HepG2 (cell line): ENCODE results near the gene ANXA9. TPM values are rescaled to one million over a fixed set of nuclear protein-coding genes. Genes with fewer than 3 reads are reported as not detected.

ENCODE experiments used
- ATAC-seq: fragments of 200-7000 bp; cut with Tn5 transposase; 3 replicates; pipeline ENCODE4 v1.9.1; 2020; ENCODE audit warnings: mild to moderate bottlenecking, moderate library complexity
- BruUV-seq: library from RNA; stranded (reverse); fragments of 400-500 nt; replicated peaks from 2 replicates; lab custom pipeline; 2021; lab: Mats Ljungman, UMichigan
- CTCF ChIA-PET: fragments of 300-600 bp; formaldehyde crosslinking; extraction: SDS; loops from one replicate; lab custom pipeline; 2021; ENCODE audit warnings: low total read pairs, inconsistent platforms, low intra/inter-chr PET ratio; lab: Yijun Ruan, JAX
- POLR2A ChIA-PET: fragments of 350-600 bp; sonication (Branson Sonifier 250); formaldehyde crosslinking; loops from one replicate; lab custom pipeline; 2020; ENCODE audit warnings: antibody characterized with exemption, inconsistent platforms; lab: Yijun Ruan, JAX
- DNase-seq: peaks from one replicate; pipeline ENCODE4 v3.0.0-alpha.2; 2015; ENCODE audit warnings: low spot score
- FAIRE-seq: peaks from 3 replicates; lab custom pipeline; 2011; peaks lifted over from hg19 to GRCh38; lab: Jason Lieb, UNC
- H2AFZ ChIP-seq: one replicate; pipeline ENCODE4 v1.6.1; 2011; ENCODE audit warnings: low read length, inconsistent platforms
- H3K27ac ChIP-seq: fragments of 300-600 bp; 3 replicates; pipeline ENCODE4 v1.8.0; 2011; ENCODE audit warnings: mixed run types, mild to moderate bottlenecking, mixed read lengths, low read length, inconsistent platforms; ENCODE audit not compliant: insufficient read depth; ENCODE audit errors: extremely low read length
- H3K27me3 ChIP-seq, 2 experiments: fragments of 200-600 bp in 1 of 2; 2 replicates in 1 of 2; 3 replicates in 1 of 2; pipeline versions ENCODE4 v1.6.0 to v1.8.0; 2011; ENCODE audit warnings: low read length in 2 of 2, mild to moderate bottlenecking in 2 of 2, moderate library complexity in 2 of 2, inconsistent platforms in 1 of 2; ENCODE audit not compliant: insufficient read depth in 2 of 2, control insufficient read depth in 1 of 2
- H3K36me3 ChIP-seq, 2 experiments: fragments of 200-600 bp in 1 of 2; replicated peaks in 1 of 2; 2 replicates in 1 of 2; 3 replicates in 1 of 2; pipeline versions ENCODE4 v1.5.1 to v1.8.0; 2011; ENCODE audit warnings: low read length in 2 of 2, inconsistent platforms in 1 of 2; ENCODE audit not compliant: insufficient read depth in 2 of 2, control insufficient read depth in 1 of 2
- H3K4me1 ChIP-seq: 2 replicates; pipeline ENCODE4 v1.5.1; 2012; ENCODE audit warnings: low read length, inconsistent platforms; ENCODE audit not compliant: insufficient read depth
- H3K4me2 ChIP-seq: 2 replicates; pipeline ENCODE4 v1.6.0; 2011; ENCODE audit warnings: low read depth, low read length, inconsistent platforms
- H3K4me3 ChIP-seq, 3 experiments: fragments of 200-600 bp in 1 of 3; sonication (generic), shearing (Covaris generic) in 1 of 3; replicated peaks in 1 of 3; 2 replicates each; pipeline ENCODE4 v1.5.1; 2011 to 2016; ENCODE audit warnings: low read length in 3 of 3, inconsistent platforms in 2 of 3, low read depth in 2 of 3, mild to moderate bottlenecking in 2 of 3, control low read depth in 1 of 3, mixed read lengths in 1 of 3; ENCODE audit not compliant: insufficient read depth in 1 of 3
- H3K79me2 ChIP-seq: one replicate; pipeline ENCODE4 v1.6.1; 2011; ENCODE audit warnings: low read length, inconsistent platforms; ENCODE audit not compliant: insufficient read depth
- H3K9ac ChIP-seq: 2 replicates; pipeline ENCODE4 v1.6.0; 2011; ENCODE audit warnings: mild to moderate bottlenecking, low read depth, low read length, inconsistent platforms; ENCODE audit not compliant: insufficient read depth
- H3K9me3 ChIP-seq: 2 replicates; pipeline ENCODE4 v1.5.1; 2012; ENCODE audit warnings: mild to moderate bottlenecking, low read length
- H4K20me1 ChIP-seq: 2 replicates; pipeline ENCODE4 v1.6.0; 2011; ENCODE audit warnings: inconsistent platforms, mild to moderate bottlenecking, low read length, moderate library complexity; ENCODE audit not compliant: insufficient read depth
- ATAD3A ChIP-seq: sonication (generic); formaldehyde crosslinking; IDR thresholded peaks from 2 replicates; pipeline ENCODE4 v1.4.0; 2020; ENCODE audit warnings: missing genetic modification reagents
- CEBPB ChIP-seq: IDR thresholded peaks from 2 replicates; pipeline ENCODE4 v1.6.1; 2011; ENCODE audit warnings: low read depth, low read length, improper control_type of control experiment, borderline replicate concordance
- CEBPG ChIP-seq: IDR thresholded peaks from 2 replicates; pipeline ENCODE4 v1.6.1; 2016
- KAT8 ChIP-seq: IDR thresholded peaks from 2 replicates; pipeline ENCODE4 v1.6.1; 2016; ENCODE audit warnings: missing genetic modification reagents, missing compliant biosample characterization
- WGBS: methylation state at CpG from one replicate; pipeline ENCODE4 v1.1.6; 2017; ENCODE audit warnings: low lambda C conversion rate; 5-methylcytosine and 5-hydroxymethylcytosine counted together
- in situ Hi-C: cut with HindIII; loops from 2 replicates; pipeline ENCODE4 v1.10.0; 2017; ENCODE audit warnings: low pct_unique_long_range_greater_than_20kb; ENCODE audit not compliant: extremely low pct_ligation_motif_present
- intact Hi-C: fragments of 100-400 bp; cut with micrococcal nuclease; formaldehyde crosslinking; loops from one replicate; pipeline ENCODE4 v1.10.0; 2022; ENCODE audit not compliant: unreplicated experiment
- polyA plus RNA-seq, 8 experiments: library from polyadenylated mRNA; depleted of rRNA in 3 of 8; stranded (reverse) in 7 of 8; unstranded in 1 of 8; fragments of >200 nt; fragmentation: Illumina TruSeq in 4 of 8; extraction: Trizol in 4 of 8; gene quantifications; 2 replicates each; pipeline versions ENCODE4 v1.2.1 to v1.2.3, GENCODE V29; 2011 to 2016; ENCODE audit warnings: low read depth in 4 of 8, missing spikeins in 1 of 8, mixed read lengths in 1 of 8; ENCODE audit not compliant: insufficient read depth in 1 of 8
- total RNA-seq, 5 experiments: library from RNA; depleted of rRNA; stranded (reverse); fragments of >200 nt; fragmentation: Illumina TruSeq; extraction: Trizol; gene quantifications; 2 replicates each; pipeline ENCODE4 v1.2.3, GENCODE V29; 2016; ENCODE audit warnings: low read depth in 1 of 5
- TF ChIP-seq, protein P1 (sequence below): sonication (generic); formaldehyde crosslinking; IDR thresholded peaks from 2 replicates; pipeline ENCODE4 v1.5.1; 2020; ENCODE audit warnings: mild to moderate bottlenecking, missing genetic modification reagents, borderline replicate concordance
- TF ChIP-seq, protein P2 (sequence below): sonication (generic); formaldehyde crosslinking; IDR thresholded peaks from 2 replicates; pipeline ENCODE4 v1.8.1; 2023; ENCODE audit warnings: missing genetic modification reagents, mild to moderate bottlenecking, borderline replicate concordance

The ANXA9 gene
- total and polyA plus RNA-seq, 2 of the 13 experiments (the other 11 are each of a cell fraction or from before 2014, with no cell fraction given): 13.3 to 23.9 TPM

DNA sequence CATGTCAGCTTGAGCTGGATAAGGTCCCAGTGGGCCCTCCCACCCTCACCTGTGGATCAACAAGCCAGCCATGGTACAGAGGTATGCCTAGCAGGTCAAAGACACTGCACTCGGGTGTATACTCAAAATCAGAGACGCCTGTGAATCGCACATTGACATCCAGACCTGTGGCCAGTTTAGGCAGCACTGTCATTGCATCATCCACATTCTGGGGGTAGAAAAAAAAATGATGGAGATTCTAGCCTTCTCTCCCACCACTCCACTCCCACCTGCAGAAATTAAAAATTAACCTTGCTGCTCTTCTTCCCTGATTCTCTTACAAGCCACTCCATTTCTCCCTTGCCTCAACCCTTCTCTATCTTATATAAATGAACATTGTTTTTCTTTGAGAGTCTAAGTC lies 18.3 kb downstream of the ANXA9 start:
- no peak overlapping the region for H3K4me2 ChIP-seq
- WGBS: 87% methylated on average over 3 of the region's 3 CpGs
- no peaks in the 10 kb centered on the region for H4K20me1 ChIP-seq
- no peak for TF ChIP-seq ATAD3A (CRISPR knock-in tag)
- TF ChIP-seq CEBPB: peak; percentile 25; the same call in 1 of the 2 replicates
- TF ChIP-seq, protein P1, sequence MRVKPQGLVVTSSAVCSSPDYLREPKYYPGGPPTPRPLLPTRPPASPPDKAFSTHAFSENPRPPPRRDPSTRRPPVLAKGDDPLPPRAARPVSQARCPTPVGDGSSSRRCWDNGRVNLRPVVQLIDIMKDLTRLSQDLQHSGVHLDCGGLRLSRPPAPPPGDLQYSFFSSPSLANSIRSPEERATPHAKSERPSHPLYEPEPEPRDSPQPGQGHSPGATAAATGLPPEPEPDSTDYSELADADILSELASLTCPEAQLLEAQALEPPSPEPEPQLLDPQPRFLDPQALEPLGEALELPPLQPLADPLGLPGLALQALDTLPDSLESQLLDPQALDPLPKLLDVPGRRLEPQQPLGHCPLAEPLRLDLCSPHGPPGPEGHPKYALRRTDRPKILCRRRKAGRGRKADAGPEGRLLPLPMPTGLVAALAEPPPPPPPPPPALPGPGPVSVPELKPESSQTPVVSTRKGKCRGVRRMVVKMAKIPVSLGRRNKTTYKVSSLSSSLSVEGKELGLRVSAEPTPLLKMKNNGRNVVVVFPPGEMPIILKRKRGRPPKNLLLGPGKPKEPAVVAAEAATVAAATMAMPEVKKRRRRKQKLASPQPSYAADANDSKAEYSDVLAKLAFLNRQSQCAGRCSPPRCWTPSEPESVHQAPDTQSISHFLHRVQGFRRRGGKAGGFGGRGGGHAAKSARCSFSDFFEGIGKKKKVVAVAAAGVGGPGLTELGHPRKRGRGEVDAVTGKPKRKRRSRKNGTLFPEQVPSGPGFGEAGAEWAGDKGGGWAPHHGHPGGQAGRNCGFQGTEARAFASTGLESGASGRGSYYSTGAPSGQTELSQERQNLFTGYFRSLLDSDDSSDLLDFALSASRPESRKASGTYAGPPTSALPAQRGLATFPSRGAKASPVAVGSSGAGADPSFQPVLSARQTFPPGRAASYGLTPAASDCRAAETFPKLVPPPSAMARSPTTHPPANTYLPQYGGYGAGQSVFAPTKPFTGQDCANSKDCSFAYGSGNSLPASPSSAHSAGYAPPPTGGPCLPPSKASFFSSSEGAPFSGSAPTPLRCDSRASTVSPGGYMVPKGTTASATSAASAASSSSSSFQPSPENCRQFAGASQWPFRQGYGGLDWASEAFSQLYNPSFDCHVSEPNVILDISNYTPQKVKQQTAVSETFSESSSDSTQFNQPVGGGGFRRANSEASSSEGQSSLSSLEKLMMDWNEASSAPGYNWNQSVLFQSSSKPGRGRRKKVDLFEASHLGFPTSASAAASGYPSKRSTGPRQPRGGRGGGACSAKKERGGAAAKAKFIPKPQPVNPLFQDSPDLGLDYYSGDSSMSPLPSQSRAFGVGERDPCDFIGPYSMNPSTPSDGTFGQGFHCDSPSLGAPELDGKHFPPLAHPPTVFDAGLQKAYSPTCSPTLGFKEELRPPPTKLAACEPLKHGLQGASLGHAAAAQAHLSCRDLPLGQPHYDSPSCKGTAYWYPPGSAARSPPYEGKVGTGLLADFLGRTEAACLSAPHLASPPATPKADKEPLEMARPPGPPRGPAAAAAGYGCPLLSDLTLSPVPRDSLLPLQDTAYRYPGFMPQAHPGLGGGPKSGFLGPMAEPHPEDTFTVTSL (CRISPR knock-in tag): no peak
- TF ChIP-seq KAT8 (CRISPR knock-in tag): no peak
- TF ChIP-seq, protein P2, sequence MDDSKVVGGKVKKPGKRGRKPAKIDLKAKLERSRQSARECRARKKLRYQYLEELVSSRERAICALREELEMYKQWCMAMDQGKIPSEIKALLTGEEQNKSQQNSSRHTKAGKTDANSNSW (CRISPR knock-in tag): no peak
- peak; percentile 47 for TF ChIP-seq CEBPG (CRISPR knock-in tag)
- no peaks in the 10 kb centered on the region for H3K27me3 ChIP-seq
- H3K9me3 ChIP-seq: no peaks in the 10 kb centered on the region
- no TSS peak for BruUV-seq
- H3K36me3 ChIP-seq: peaks cover 12 to 34% of the 10 kb centered on the region in 2 experiments; a peak in 4 of 5 replicates
- no peak for DNase-seq
- CTCF ChIA-PET: no interaction called here
- in situ Hi-C loops: no loop called here
- intact Hi-C loops: no loop called here
- no peak overlapping the region for H3K4me3 ChIP-seq
- no peak for FAIRE-seq
- POLR2A ChIA-PET: interaction anchor here (1.4 to 9.1 kb wide), 2 partner anchors 19 to 27 kb away, joined by 4 to 150 read pairs; partner anchors contain the start of gene ANXA9
- H3K4me1 ChIP-seq: peaks cover 59% of the 10 kb centered on the region
- peaks cover 9% of the 10 kb centered on the region for H3K79me2 ChIP-seq
- no peak overlapping the region for H3K27ac ChIP-seq
- no peak for ATAC-seq
- no peak overlapping the region for H2AFZ ChIP-seq
- H3K9ac ChIP-seq: no peak overlapping the region
